Measurements from ENCODE around the gene IL2RG. TPM values are rescaled to one million over a fixed set of nuclear protein-coding genes. Genes with fewer than 3 reads are reported as not detected.

The IL2RG gene
- 1 to 10 TPM in 3 of 4 donors, under 1 TPM in 1; 0.88 to 1.7 (median 1.3) TPM for polyA plus RNA-seq (ENCODE audit: insufficient read length in 4 of 4)

GRCh38 chrX:71111141-71111843 is at the start of gene IL2RG:
IL2RG (minus strand) TSS chrX:71111577; CDS start chrX:71111539, 38 bp downstream.
- no peak for DNase-seq (ENCODE audit: low read depth in 4 of 4, low spot score in 2 of 4)

- DNase-seq (ENCODE audit: low read depth in 4 of 4, low spot score in 2 of 4), result no peak
These were observed 49.1 kb upstream of the IL2RG start for GRCh38 chrX:71160475-71160874.

GRCh38 chrX:71159335-71159734 is 48.0 kb upstream of the IL2RG start:
- DNase-seq (ENCODE audit: low read depth in 4 of 4, low spot score in 2 of 4), result no peak

GRCh38 chrX:71158603-71159002 is 47.2 kb upstream of the IL2RG start:
- DNase-seq (ENCODE audit: low read depth in 4 of 4, low spot score in 2 of 4), result no peak

GRCh38 chrX:71154641-71155040 is 43.3 kb upstream of the IL2RG start:
- no peak for DNase-seq (ENCODE audit: low read depth in 4 of 4, low spot score in 2 of 4)

GRCh38 chrX:71154196-71154595 is 42.8 kb upstream of the IL2RG start:
- no peak for DNase-seq (ENCODE audit: low read depth in 4 of 4, low spot score in 2 of 4)

- DNase-seq (ENCODE audit: low read depth in 4 of 4, low spot score in 2 of 4), result no peak
These were observed 40.0 kb upstream of the IL2RG start for GRCh38 chrX:71151366-71151765.

- DNase-seq (ENCODE audit: low read depth in 4 of 4, low spot score in 2 of 4), result no peak
These were observed 36.9 kb upstream of the IL2RG start for GRCh38 chrX:71148278-71148663.

GRCh38 chrX:71147496-71148277 is 36.3 kb upstream of the IL2RG start:
- DNase-seq (ENCODE audit: low read depth in 4 of 4, low spot score in 2 of 4), result no peak

- DNase-seq (ENCODE audit: low read depth in 4 of 4, low spot score in 2 of 4), result no peak
These were observed 33.3 kb upstream of the IL2RG start, which contains the start of gene NLGN3 for GRCh38 chrX:71144651-71145050. NLGN3 (plus strand) TSS chrX:71144841; CDS start chrX:71147750, 2,909 bp downstream.

GRCh38 chrX:71143508-71143907 is 32.1 kb upstream of the IL2RG start:
- no peak for DNase-seq (ENCODE audit: low read depth in 4 of 4, low spot score in 2 of 4)

- no peak for DNase-seq (ENCODE audit: low read depth in 4 of 4, low spot score in 2 of 4)
These were observed 29.1 kb upstream of the IL2RG start for GRCh38 chrX:71140440-71140839.

GRCh38 chrX:71131510-71131909 is 20.1 kb upstream of the IL2RG start:
- no peak for DNase-seq (ENCODE audit: low read depth in 4 of 4, low spot score in 2 of 4)

- no peak for DNase-seq (ENCODE audit: low read depth in 4 of 4, low spot score in 2 of 4)
These were observed 17.8 kb upstream of the IL2RG start for GRCh38 chrX:71128915-71129765.

GRCh38 chrX:71128166-71128833 is 16.9 kb upstream of the IL2RG start:
- no peak for DNase-seq (ENCODE audit: low read depth in 4 of 4, low spot score in 2 of 4)

- no peak for DNase-seq (ENCODE audit: low read depth in 4 of 4, low spot score in 2 of 4)
These were observed 7.7 kb upstream of the IL2RG start for GRCh38 chrX:71118985-71119535.

- DNase-seq (ENCODE audit: low read depth in 4 of 4, low spot score in 2 of 4), result peak in 2 of 4 donors; percentile 67 to 80
These were observed 6.9 kb upstream of the IL2RG start, which contains the start of gene MED12 for GRCh38 chrX:71118032-71118984. MED12 (plus strand) TSS chrX:71118596; CDS start chrX:71118755, 159 bp downstream.

GRCh38 chrX:71117358-71117757 is 6.0 kb upstream of the IL2RG start:
- DNase-seq (ENCODE audit: low read depth in 4 of 4, low spot score in 2 of 4), result no peak

- no peak for DNase-seq (ENCODE audit: low read depth in 4 of 4, low spot score in 2 of 4)
These were observed 599 bp upstream of the IL2RG start for GRCh38 chrX:71111921-71112431.

All from left renal cortex interstitium (tissue), 4 donors.